ENCODE data around the gene THAP7.
A peak's percentile ranks its signal among the peaks of the same experiment; 100 is the strongest.

The THAP7 gene

GRCh38 chr22:20963201-20964052, 38.5 kb downstream of the THAP7 start:
- ATAC-seq = no peak

- no peak for ATAC-seq
Observed at GRCh38 chr22:20962491-20962945, 39.4 kb downstream of the THAP7 start.

- no peak for ATAC-seq
Observed at GRCh38 chr22:20960609-20961008, 41.3 kb downstream of the THAP7 start.

GRCh38 chr22:20959578-20960461, 42.1 kb downstream of the THAP7 start:
- no peak for ATAC-seq

DNA sequence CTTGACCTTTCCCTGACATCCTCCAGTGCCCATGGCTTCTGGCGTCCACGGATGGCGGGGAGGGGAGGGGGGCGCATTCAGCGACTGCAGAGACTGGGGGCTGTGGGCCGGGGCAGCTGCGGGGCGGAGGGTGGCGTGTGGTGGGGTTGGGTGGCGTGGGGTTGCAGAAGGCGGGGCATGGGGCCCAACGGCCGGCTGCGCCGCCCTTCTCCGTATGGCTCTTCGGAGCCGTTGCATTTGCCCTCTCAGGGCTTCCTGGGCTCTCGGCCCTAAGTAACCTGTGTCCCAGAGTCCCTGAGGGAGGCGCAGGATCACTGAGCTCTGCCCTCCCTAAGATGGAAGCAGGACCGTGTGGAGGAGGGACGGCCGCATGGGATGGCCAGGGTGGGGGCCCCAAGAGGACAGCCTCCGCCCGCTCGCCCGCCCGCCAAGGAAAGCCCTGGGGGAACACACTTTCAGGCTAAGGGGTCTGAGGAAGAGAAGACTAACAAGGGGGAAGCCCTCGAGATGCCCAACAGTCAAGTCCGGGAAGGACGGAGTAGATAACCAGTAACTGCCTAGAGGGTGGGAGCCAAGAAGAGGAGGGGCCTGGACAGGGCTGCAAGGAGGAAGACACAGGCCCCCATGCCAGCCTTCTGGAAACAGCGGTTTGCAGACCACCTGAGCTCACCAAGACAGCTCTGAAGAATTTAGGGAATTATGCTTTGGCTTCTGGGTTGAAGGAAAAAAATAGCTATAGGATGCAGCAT, 44.1 kb downstream of the THAP7 start:
- peak in 1 of 2 donors; percentile 25 for ATAC-seq

GRCh38 chr22:20957102-20957682, 44.7 kb downstream of the THAP7 start:
- ATAC-seq = no peak

DNA sequence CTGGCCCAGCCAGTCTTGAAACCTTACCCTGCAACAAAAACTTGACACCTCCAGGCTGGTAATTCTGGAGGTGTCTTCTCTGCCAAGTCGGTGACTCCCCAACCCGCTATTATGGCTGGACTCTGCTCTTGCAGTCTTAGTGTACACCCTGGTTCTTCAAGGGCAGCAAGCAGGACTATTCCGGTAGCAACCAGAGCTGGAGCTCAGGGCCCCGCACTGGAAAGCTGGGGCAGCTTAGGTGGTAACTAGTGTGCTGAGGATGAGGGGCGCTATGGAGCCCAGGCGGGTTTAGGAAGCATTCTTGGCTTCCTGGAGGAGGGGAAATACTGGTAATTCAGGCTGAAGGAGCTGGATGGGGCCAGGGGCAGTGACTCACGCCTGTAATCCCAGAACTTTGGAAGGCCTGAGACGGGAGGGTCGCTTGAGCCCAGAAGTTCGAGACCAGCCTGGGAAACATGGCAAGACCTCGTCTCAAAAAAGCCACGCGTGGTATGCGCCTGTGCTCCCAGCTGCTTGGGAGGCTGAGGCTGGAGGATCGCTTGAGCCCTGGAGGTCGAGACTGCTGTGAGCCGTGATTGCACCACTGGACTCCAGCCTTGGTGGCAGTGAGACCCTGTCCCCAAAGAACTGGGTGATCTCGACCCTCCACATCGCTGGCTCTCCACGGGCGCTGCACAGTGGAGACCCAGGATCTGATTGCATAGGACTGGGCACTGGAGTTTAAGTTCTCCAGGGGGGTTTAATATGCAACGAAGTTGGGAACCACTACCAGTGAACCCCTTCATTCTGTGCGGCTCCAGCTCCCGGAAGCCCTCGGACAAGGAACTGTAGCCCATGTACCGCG, 45.4 kb downstream of the THAP7 start:
- ATAC-seq = no peak

- no peak for ATAC-seq
Observed at GRCh38 chr22:20955548-20955947, 46.4 kb downstream of the THAP7 start.

DNA sequence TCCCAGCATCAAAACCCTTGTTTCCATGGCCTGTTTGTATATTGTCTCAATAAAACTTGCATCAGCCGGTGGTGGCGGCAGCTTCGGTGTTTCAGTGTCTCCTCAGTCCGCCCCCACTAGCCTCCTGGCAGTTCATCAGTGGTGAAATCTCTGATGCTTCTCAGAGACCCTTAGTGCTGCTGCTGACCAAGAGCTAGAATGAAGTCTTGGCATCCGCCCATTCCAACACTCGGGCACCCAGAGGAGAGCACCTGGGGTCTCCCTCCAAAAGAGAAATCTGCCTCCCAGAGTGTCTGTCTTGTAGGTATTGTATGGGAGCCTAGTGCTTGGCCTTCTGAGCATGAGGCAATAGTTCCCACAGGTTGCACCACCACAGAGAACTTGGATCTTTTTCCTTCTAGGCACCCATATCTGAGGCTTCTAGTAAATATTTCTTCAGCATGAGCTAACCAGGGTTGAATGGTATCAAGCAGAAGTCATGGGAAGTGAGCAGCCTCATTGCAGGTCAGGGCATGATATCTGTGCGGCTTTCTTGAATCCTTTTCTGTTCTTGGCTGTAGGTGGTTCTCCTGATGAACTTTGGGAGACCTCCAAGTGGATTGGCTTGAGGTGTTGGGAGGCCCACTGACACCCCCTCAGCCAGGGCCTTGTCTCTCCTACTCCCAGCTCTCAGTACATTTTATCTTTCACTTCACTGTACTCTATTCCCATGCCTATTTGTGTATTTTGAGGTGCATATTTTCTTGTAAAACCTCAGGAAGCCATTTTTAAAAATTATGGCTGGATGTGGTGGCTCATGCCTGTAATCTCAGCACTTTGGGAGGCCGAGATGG, 48.0 kb downstream of the THAP7 start:
- no peak for ATAC-seq

DNA sequence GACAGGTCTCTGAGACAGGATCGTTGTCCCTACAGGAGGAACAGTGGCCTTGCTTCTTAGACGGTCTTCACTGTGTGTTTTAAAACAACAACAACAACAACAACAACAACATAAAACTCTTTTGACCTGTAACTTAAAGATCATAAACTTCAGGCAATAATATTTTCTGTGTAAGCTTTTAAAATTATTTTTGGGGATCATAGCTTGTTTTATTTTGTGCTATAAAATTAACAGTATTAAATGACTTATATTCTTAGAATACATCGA, 48.6 kb downstream of the THAP7 start:
- no peak for ATAC-seq

GRCh38 chr22:20952544-20953341, 49.2 kb downstream of the THAP7 start:
- ATAC-seq = no peak

GRCh38 chr22:20951932-20952380, 50.0 kb downstream of the THAP7 start:
- ATAC-seq = no peak

- no peak for ATAC-seq
Observed at GRCh38 chr22:20951151-20951931, 50.6 kb downstream of the THAP7 start.

- no peak for ATAC-seq
Observed at GRCh38 chr22:20949698-20950183, 52.2 kb downstream of the THAP7 start.
